MM.1S (cell line): ENCODE measurements around the gene TTC9.

ENCODE experiments used
- CTCF ChIP-seq: fragments of 300-600 bp; sonication (generic); IDR thresholded peaks from 2 replicates; pipeline ENCODE4 v1.5.1; 2016; ENCODE audit warnings: antibody characterized with exemption, low read length, mixed read lengths
- EZH2 ChIP-seq: fragments of 300-600 bp; sonication (generic); optimal IDR thresholded peaks from 2 replicates; pipeline ENCODE3; 2017; ENCODE audit warnings: low read depth, mild to moderate bottlenecking, antibody characterized with exemption, low read length, mixed read lengths

- TF ChIP-seq CTCF (no peak), EZH2 (no peak)
Observed at GRCh38 chr14:70706177-70706576, 64.5 kb downstream of the TTC9 start.
